Stimulated activated CD8-positive, alpha-beta memory T cell treated with anti-CD3 and anti-CD28 coated beads, Interleukin-4, amount 100 ng/mL, for 48 hours (primary cell): ENCODE data around the gene FBXL12.
"Not testable (repeated sequence)": the region's sequence is repeated elsewhere in the genome, so short reads cannot be mapped to it uniquely, and the experiment has no call there.

ENCODE experiments used
- DNase-seq: peaks from one replicate; pipeline ENCODE4 v3.0.0-alpha.2; 2020

The FBXL12 gene

DNA sequence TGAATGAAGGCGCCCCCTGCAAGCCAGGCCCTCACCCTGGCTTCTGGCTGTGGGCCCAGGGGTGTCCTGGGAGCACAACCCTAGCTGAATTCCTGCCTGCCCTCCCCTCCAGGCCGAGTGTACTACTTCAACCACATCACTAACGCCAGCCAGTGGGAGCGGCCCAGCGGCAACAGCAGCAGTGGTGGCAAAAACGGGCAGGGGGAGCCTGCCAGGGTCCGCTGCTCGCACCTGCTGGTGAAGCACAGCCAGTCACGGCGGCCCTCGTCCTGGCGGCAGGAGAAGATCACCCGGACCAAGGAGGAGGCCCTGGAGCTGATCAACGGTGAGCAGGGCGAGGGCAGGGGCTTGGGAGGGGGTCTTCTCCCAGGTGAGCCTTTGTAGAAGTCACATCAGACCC is 19.4 kb upstream of the FBXL12 start:
- DNase-seq, result no peak

DNA sequence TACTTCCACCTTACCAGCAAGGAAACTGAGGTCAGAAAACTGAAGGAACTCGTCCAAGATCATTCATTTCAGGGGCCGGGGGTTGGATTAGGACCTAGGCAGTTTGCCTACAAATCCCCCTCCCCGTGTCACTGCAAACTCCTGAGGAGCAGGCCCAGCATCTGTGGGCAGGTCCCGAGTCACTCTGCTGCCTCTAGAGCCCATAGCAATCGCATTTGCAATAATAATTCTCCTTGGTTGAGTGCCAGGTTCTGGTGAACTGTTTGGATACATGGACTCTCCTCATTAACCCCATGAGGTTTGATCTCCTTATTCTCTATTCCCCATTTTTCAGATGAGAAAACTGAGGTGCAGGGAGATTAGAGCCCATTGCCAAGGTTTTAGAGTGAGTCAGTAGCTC is 17.1 kb upstream of the FBXL12 start:
- DNase-seq, result no peak

DNA sequence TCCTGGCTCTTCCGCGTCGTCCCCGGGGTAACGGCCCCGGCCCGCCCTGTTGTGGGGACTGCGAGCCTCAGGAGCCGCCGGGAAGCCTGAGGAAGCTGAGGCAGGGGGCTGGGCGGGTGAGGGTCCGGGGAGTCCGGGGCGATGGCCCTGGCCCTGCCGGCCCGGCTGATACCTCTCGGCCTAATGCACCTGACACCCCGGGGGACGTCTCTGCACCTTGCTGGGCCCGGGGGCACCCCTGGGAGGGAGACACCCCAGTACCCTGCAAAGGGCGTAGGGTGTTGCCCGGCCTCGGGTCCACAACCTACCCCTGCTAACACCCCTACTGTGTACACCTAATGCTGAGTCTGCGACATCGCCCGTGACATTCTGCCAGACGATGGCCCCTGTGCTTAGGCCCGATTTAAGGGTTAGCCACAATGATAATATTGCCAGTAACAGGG is 16.6 kb upstream of the FBXL12 start:
- DNase-seq, result no peak

DNA sequence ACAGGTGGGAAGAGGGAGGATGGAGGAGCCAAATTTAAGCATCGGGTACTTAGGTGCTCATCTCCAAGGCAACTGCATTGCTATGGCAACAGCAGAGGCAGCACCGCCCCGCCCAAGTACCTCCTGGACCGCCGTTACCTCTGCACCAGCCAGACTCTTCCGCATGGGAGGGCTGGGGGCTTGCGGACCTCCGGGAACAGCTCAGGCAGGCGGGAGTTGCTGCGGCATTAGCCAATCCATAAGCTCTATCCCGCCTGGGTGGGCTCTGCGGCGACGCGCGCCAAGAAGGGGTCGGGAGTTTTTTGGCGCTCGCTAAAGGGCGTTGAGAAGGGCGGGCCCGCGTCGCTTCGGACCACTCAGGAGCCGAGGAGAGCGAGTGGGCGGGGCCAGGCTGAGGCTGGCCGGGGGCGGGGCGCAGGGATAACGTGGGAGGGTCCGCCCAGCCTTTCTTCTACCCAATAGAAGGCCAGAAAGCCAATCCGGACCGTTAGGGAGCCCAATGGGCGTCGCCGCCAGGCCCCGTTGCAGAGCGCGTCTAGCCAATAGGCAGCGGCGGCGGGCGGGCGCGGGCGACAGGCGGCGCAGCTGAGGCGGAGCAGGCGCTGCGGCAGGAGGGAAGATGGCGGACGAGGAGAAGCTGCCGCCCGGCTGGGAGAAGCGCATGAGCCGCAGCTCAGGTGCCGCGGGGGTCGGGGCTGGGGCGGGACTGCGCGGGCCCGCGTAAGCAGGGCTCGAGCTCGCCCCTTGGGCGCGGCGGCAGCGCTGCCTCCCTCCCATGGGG is 16.0 kb upstream of the FBXL12 start, which contains the start of gene PIN1:
PIN1 (plus strand) TSS at position 593 of the 781 bp plus-strand sequence; CDS start at position 620, 27 bp downstream.
- peak; percentile 99 for DNase-seq

DNA sequence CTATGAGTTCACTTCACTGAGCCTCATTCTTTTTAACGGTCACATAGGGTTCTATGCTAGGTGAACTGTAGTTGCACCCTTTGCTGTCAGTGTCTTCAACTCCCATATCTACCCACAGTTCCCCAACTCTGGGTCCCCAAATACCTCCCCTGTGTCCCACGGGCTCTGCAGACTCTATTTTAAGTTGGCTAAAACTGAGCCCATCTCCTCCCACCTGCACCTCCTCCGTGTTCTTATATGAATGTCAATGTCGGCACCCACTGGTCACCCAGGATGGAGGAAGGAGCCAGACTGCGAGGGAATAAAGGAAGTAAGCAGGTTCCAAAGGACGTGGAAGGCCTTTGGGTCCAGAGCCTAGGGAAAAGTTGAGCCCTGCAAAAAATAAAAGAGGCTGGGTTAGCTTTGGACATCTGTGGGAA is 15.4 kb upstream of the FBXL12 start:
- DNase-seq, result no peak

DNA sequence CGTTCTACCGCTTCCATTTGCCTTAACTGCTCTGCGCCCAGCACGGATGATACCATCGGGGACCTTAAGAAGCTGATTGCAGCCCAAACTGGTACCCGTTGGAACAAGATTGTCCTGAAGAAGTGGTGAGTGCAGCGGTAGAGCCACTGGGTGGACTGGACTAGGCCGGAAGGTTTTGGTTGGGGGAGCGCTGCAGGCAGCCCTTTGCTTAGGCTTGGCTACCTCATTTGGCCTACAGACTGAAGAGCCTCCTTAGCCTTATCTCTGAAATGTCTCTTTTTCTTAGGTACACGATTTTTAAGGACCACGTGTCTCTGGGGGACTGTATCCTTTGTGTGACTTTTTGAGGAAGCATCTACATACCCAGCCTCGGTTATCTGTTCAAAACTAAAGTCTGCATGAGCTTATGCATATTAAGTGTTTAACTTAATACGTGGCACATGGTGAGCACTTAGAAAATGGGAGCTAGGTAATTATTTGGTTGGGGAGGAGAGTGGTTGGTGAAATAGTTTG is 9.7 kb upstream of the FBXL12 start:
- DNase-seq, result no peak

DNA sequence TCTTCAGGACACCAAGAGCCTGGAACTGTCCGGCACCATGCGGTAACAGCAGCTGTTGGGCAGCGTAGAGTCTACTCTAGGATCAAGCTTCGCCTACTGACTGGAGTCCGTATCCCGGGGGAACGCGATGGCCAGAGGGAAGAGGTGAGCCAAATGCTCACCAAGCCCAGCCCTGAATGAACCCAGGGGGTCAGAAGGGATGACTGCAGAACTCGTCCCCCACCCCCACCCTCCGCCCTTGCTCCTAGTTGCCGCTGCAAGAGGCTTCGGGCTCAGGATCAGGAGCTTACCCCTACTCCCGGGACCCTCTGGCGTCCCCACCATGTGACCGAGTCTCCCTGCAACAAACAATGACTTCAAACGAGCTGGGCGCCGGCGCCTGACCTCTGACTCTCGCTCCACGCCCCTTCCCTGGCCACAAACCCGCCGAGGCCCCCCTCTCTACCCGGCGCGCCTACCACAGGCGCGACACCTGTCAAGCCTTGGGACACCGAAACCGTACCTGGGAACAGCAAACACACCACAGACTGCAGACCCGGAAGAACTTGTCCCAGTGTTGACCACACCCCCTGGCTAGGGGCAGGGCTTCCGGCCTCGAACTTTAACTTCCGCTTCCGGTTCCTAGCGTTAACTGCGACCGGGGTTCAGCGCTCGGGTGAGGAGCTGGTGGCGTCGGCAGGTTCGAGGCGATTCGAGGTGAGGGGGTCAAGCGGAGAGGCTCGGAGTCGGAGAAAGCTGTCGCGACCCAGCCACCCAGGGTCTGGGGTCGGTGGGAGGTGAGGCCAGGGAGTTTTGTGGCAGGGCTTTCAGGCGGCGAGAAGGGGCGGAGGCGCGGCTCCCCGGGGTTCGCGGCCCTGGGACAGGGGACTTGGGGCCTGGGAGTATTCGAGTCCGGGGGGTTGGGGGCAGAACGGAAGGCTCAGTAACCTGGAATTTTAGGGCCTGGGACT is 8.7 kb upstream of the FBXL12 start, which contains the start of gene UBL5:
UBL5 (plus strand) TSS at position 630 of the 950 bp plus-strand sequence. CDS start 420 bp downstream, outside the sequence.
- DNase-seq, result peak; percentile 92

DNA sequence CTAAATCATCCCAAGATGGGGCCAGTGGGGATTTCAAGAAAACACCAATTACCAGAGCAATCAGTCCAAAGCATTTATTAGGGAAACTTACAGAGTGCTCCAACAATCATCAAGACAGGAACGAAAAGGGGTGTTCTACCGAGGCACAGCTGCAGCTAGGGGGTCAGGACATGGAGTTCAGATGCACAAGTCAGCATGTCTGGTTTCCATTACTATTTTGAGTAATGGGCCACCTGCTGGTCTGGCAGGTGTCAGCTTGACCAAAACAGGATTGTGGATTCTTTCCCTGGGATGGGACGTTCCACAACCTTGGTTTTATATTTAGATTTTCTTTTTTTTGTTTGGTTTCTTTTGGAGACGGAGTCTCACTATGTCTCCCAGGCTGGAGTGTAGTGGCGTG is 4.9 kb upstream of the FBXL12 start:
- DNase-seq, result no peak

DNA sequence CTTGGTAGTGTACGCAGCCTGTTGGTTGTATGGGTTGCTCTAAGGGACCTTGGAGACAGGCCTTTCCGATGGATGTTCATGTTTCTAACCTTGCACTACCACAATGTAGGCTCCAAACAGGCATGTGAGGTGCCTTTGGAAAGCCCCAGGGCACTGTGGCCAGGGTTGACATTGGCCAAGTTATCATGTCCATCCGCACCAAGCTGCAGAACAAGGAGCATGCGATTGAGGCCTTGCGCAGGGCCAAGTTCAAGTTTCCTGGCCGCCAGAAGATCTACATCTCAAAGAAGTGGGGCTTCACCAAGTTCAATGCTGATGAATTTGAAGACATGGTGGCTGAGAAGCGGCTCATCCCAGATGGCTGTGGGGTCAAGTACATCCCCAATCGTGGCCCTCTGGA is 1.2 kb upstream of the FBXL12 start:
- DNase-seq, result not testable (repeated sequence)

DNA sequence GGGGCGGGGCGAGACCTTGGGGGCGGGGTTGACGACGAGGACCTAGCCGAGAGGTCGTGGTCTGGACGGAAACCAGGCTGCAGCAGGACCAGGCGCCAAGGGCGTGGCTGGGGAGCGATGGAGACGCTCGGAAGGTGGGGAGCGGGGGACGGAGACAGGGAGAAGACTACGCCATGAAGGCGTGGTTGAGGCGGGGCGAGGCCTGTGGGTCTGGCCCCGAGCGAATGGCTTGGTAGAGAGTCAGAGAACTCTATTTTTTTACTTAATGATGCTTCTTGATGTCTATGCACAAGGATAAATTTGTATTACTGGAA is 674 bp upstream of the FBXL12 start:
- no peak for DNase-seq

DNA sequence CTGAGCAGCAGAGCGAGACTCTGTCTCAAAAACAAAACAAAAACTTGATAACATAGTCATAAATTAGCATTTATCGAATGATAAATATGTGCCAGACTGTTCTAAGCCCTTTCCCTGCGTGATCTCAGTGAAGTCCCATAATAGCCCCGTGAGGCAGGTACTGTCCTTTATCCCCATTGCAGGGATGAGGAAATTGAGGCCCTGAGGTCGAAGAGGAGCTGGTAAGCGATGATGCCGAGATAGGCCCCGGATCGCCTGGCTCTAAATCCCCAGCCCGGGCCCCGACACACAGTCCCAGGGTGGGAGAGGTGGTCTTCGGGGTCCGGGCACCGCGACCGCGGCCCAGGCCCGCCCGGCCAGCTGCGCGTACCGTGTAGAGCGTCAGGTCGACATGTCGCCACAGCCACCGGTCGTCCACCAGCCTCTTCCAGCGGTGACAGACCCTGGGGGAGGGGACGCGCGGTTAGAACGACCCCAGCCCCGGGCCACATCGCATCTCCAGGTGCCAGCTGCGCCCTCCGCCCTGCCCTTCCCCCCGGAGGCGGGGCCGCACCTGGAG is 625 bp downstream of the FBXL12 start:
- no peak for DNase-seq

DNA sequence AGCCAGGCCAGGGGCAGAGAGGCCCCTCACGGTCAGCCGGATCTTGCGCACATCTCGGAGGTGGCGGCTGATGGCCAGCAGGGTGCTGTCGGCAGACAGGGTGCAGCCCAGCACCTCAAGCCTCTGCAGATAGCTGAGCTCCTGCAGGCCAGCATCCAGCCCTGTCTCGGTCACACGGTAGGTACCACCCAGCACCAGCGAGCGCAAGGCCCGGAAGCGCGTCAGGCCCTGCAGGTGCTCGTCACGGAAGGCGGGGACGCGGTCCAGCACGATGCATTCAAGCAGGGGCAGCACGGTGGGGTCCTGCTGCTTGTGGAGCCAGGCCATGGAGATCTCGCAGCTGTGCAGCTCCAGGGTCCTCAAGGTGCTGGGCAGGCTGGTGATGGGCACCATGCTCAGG is 7.7 kb downstream of the FBXL12 start:
- DNase-seq, result no peak

DNA sequence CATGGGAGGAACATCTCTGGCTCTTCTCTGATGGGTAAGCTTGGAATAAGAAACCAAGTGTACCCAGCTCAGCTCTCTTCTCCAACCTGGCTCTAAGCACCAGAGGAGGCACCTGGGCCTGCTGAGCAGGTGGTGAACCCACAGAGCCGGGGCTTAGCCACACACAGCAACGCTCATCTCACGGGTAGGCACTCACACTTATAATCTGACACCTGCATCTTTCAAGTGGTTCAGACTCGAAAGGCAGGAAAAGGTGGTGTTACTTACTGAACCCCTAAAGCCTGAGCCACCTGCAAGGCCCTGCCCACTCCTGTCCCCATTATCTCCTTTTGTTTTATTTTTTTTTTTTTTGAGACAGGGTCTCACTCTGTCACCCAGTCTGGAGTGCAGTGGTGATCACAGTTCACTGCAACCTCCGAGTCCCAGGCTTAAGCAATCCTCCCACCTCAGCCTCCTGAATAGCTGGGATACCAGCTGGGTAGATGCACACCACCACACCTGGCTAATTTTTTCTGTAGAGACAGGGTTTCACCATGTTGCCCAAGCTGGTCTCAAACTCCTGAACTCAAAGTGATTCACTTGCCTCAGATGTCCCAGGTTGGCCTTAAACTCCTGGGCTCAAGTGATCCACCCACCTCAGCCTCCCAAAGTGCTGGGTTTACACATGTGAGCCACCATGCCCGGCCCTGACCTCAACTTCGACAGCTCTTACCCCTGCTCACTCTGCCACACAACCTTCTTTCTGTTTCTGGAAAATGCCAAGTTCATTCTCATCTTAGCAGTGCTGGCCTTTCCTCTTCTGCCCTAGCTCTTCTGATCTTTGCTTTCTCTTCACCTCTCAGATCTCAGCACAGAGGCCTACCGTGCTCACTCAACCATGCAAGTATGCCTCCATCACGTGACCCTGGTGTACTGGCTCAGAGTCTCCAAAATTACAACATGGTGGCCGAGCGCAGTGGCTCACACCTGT is 9.7 kb downstream of the FBXL12 start:
- no peak for DNase-seq

DNA sequence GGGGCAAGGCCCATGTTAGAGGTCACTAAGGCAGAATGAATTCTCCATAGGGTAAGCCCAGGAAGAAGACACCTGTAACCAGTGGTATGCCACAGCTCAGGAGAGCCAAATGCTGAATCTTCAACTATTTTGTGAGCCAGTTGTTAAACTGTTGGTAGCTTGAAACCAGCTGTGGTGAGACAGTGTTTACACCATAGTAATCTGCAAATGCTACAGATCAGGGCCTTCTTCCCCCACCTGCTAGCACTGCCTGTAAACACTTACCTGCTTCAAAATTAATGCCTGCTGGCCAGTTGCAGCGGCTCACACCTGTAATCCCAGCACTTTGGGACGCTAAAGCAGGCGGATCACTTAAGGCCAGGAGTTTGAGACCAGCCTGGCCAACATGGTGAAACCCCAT is 12.1 kb downstream of the FBXL12 start:
- no peak for DNase-seq

DNA sequence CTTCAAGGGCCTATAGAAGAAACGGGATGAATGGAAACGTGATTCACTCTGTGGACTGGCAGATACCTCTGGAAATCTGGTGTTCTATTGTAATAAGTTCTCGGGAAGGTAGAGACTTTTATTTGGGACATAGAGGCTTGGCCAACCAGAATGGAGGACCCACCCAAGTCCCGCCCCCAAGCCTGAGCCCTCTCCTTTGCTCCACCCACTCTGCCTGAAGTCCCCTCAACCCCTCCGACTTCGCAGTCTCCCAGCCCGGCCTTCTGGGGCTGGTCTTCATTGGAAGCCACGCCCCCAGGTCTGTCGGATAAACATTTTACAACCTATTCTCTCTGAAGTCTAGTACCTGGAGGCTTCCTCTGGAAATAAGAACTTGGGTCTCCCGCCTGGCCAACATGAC is 16.9 kb downstream of the FBXL12 start:
- no peak for DNase-seq

DNA sequence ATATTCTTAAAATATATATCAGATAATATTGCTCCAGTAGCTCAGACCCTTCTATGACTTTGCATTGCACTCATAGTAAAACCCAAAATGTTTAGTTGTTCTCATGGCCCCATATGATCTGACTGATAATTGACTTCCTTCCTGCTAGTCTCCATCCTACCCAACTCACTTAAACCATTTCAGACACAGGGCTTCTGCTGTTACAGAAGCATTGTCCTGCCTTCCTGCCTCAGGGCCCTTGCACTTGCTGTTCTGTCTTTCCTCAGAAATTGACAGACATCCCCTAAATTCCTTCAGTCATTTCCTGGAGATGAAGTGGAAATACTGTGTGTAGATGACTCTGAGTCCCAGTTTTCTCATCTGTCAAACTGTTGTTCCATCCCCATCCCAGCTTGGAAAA is 19.7 kb downstream of the FBXL12 start:
- no peak for DNase-seq

DNA sequence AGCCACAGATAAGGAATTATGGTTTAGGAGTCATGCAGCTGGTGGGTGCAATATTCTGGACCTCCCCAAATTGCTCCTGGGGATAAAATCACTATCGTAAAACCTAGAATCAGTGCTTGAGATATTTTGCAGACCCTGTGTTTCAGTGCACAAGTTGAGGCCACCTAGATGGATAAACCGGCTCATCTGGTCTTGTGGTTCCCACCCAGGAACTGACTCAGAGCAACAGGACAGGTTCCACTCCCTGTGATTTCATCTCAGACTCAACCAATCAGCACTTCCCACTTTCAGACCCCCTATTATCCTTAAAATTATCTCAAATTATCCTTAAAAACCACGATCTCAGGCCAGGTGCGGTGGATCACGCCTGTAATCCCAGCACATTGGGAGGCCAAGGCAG is 21.0 kb downstream of the FBXL12 start:
- DNase-seq, result no peak

DNA sequence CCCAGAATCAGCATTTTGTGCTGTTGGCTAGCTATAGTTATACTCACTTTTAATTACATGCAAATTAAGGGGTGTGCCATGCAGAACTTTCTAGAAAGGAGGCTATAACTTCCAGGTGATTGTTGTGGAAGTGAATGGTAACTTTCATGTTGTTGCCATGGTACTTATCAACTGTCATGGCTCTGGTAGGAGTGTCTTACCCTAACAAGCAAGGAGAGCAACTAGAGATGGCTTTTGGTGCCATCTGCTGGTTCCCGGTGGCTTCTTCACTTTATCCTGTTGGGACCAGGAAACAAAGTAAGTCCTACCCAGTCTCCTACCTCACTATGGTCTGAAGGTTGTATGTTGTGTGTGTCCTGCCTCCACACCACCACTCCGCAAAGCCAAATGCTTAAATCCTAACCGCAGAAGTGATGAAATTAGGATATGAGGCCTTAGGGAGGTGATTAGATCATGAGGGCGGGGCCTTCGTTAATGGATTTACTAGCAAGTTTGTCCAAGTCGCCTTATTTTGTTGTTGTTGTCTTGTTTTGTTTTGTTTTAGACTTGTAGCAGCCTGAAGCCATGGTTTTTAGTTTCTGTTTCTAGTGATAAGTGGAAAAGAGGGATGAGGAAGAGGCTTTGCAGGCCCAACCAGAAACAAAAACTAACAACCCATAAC is 22.6 kb downstream of the FBXL12 start:
- peak; percentile 86 for DNase-seq

DNA sequence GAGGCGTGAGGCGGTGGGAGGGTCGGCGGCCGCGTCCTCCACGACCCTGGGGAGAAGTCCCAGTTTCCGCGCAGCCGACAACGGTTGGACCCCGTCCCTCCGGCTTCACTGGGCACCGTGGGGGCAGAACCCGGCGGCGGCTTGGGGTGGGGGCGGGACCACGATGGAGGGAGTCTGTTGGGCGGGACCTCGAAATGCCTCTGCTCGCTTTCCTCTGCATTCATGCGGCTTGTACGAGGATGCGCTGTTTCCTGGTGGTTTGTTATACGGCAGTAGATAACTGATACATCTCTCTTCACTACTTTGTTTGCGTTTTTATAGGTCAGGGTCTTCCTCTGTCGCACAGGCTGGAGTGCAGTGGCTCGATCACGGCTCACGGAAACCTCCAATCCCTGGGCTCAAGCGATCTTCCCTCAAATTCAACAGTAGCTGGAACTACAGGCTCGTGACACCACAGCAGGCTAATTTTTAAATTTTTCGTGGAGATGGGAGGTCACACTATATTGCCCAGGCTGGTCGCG is 25.7 kb downstream of the FBXL12 start:
- DNase-seq, result peak; percentile 74

DNA sequence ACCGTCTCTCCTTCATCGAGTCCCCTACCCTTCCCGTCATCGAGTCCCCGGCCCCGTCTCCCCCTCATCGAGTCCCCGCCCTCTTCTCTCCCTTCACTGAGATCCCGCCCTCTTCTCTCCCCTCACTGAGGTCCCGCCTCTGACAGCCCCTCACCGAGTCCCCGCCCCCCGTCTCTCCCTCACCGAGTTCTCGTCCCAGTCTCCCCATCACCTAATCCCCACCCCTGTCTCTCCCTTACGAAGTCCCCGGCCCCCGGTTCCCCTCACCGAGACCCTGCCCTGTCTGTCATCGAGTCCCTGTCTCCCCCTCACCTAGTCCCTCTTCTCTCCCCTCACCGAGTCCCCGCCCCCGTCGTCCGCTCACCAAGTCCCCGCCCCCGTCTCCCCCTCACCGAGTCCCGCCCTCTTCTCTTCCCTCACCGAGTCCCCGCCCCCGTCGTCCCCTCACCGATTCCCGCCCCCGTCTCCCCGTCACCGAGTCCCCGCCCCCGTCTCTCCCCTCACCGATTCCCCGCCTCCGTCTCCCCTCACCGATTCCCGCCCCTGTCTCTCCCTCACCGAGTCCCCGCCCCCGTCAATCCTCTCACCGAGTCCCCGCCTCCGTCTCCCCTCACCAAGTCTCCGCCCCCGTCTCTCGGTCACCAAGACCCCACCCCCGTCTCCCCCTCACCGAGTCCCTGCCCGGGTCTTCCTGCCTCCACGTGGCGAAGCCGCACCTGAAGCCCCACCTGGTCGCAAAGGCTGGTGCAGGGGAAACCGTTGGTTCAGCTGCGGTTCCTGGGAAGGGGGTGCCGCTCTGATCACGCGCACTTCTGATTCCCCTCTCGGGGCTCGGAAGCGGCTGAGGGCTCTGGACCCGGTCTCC is 26.4 kb downstream of the FBXL12 start:
- peak; percentile 93 for DNase-seq
